SK-N-SH treated with all-trans-retinoic acid at 6 μM for 48 hours (cell line): ENCODE measurements around the gene INIP.

ENCODE experiments used
- BACH2 ChIP-seq: fragments of 250-450 bp; sonication (Bioruptor Pico); IDR thresholded peaks from 2 replicates; pipeline ENCODE4 v1.9.0; 2021; ENCODE audit warnings: mild to moderate bottlenecking, borderline replicate concordance
- TF ChIP-seq, protein P1 (sequence below): fragments of 250-450 bp; sonication (Bioruptor Pico); IDR thresholded peaks from 2 replicates; pipeline ENCODE4 v1.8.0; 2020; ENCODE audit warnings: mild to moderate bottlenecking, moderate library complexity, borderline replicate concordance

DNA sequence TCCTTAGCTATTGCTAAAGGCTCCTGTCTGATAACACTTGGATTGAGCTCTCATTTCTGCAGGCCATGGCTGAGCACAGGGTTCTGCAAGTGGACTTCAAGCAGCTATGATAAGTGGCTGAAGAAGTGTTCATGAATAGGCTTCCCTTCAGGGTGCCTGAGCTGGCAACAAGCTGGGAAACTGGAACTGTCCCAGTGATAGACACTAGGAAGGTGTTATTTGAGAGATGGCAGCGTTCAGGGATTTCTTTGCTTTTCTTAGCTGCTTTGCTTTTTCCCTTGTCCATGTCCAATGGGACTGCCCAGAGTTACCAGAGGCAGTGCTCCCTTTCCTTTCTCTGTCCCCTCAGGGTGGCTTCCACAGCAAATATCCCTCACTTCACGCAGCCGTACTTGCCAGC is 75.8 kb downstream of the INIP start:
- TF ChIP-seq, protein P1, sequence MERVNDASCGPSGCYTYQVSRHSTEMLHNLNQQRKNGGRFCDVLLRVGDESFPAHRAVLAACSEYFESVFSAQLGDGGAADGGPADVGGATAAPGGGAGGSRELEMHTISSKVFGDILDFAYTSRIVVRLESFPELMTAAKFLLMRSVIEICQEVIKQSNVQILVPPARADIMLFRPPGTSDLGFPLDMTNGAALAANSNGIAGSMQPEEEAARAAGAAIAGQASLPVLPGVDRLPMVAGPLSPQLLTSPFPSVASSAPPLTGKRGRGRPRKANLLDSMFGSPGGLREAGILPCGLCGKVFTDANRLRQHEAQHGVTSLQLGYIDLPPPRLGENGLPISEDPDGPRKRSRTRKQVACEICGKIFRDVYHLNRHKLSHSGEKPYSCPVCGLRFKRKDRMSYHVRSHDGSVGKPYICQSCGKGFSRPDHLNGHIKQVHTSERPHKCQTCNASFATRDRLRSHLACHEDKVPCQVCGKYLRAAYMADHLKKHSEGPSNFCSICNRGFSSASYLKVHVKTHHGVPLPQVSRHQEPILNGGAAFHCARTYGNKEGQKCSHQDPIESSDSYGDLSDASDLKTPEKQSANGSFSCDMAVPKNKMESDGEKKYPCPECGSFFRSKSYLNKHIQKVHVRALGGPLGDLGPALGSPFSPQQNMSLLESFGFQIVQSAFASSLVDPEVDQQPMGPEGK (CRISPR knock-in tag) = no peak
- TF ChIP-seq BACH2 (CRISPR knock-in tag) = no peak
